ENCODE data around the gene DRC7. TPM values are rescaled to one million over a fixed set of nuclear protein-coding genes. Genes with fewer than 3 reads are reported as not detected.

The DRC7 gene
- total and polyA plus RNA-seq, 9 of the 15 experiments (the other 6 are each of a cell fraction or from before 2014, with no cell fraction given), result 0.04 to 0.33 (median 0.12) TPM; not detected in 3

DNA sequence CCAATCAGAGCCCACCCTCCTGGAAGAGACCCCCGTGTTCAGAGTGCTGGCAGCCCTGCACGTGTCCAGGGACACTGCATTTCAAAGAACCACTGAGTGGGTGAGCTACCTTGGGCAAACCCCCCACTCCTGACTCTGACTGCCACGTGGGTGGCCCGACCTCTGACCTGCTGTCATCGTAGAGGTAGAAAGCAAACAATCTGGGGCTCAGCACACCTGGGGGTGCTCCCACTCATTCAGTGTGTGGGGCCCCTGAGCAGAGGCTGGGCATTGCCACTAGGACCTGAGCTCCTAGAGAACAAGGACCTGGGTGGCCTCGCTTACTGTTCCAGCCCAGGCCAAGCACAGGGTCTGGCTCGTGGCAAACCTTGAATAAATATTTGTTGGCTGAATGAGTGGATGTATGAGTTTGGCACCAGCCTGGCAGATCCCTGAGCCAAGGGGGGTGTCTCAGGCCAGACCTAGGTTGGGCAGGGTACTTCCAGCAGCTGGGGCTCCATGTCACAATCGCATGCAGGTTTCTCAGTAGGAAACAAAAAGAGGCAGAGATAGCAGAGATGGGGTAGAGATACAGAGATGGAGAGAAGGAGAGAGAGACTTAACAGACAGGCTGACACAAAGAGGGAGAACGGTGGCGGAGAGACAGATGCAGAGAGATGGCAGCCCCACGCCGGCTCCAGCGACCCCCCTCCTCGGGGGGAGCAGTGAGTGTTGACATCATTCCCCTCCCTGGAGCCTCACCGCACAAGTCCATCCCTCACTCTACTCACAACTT, 5.4 kb upstream of the DRC7 start:
- no peaks in the 10 kb centered on the region for H3K36me3 ChIP-seq (ENCODE audit: control insufficient read depth, insufficient read depth, low read length)
- H3K9me1 ChIP-seq (ENCODE audit: control insufficient read depth, insufficient read depth, low read length), result peaks cover 8% of the 10 kb centered on the region
- no peaks in the 10 kb centered on the region for H3K79me2 ChIP-seq (ENCODE audit: control insufficient read depth, insufficient read depth, low read length)
- ChIA-PET POLR2A (interaction anchor here (0.6 to 2.2 kb wide), 6 partner anchors 11 to 43 kb away, joined by 3 to 15 read pairs (median 4); no protein-coding TSS in a partner anchor), CTCF (ENCODE audit: low intra/inter-chr PET ratio) (no interaction called here)
- in situ Hi-C loops (cut with MboI), result no loop called here
- DNase-seq (ENCODE audit: extremely low read depth in 1 of 4, low spot score in 3 of 4) (peak in 1 of 4 experiments; percentile 34), FAIRE-seq (no peak), ATAC-seq (peak; percentile 6)
- intact Hi-C loops (cut with micrococcal nuclease), result no loop called here
- peak overlapping the region; percentile 67 for H3K27ac ChIP-seq (ENCODE audit: extremely low read depth, low read depth, low read length)
- H3K27me3 ChIP-seq (ENCODE audit: control insufficient read depth in 2 of 2, insufficient read depth in 2 of 2, low read length in 2 of 2), result no peaks in the 10 kb centered on the region
- peak overlapping the region; percentile 60 for H2AFZ ChIP-seq (ENCODE audit: low read depth, low read length)
- H3K4me3 ChIP-seq, result peak overlapping the region; percentile 20; the same call in 1 of the 2 replicates
- H4K20me1 ChIP-seq (replicated peaks; ENCODE audit: control insufficient read depth, insufficient read depth, low read length), result no peaks in the 10 kb centered on the region
- no peaks in the 10 kb centered on the region for H3K9me3 ChIP-seq (replicated peaks; ENCODE audit: control insufficient read depth, insufficient read depth, low read depth, low read length)
- peak overlapping the region; percentile 74 for H3K4me2 ChIP-seq (ENCODE audit: insufficient read depth, low read length)
- no TSS peak for BruUV-seq (replicated peaks)
- H3K9ac ChIP-seq (ENCODE audit: insufficient read depth in 1 of 2, low read depth in 2 of 2, low read length in 2 of 2), result peak overlapping the region; percentile 55 to 80
- peaks cover 42 to 54% of the 10 kb centered on the region in 2 experiments for H3K4me1 ChIP-seq (replicated peaks in 1 of 2; ENCODE audit: control insufficient read depth in 2 of 2, insufficient read depth in 2 of 2, low read length in 2 of 2)
- WGBS (ENCODE audit: insufficient coverage, low coverage, missing lambda C conversion rate), result 25% methylated on average over 15 of the region's 15 CpGs
- TF ChIP-seq ZNF780A (CRISPR knock-in tag; IDR thresholded peaks at IDR 0.05), result no peak
- 0 out of 2 replicates have a peak, but pooled peaks have one; percentile 64 for TF ChIP-seq ZNF311 (CRISPR knock-in tag; IDR thresholded peaks at IDR 0.05)
- TF ChIP-seq ZBTB17 (CRISPR knock-in tag; IDR thresholded peaks at IDR 0.05), result no peak
- TF ChIP-seq ZBTB7A (IDR thresholded peaks at IDR 0.05; ENCODE audit: borderline replicate concordance, control insufficient read depth, low read depth, low read length), result 0 out of 2 replicates have a peak, but pooled peaks have one; percentile 6
- no peak for TF ChIP-seq NR4A1 (CRISPR knock-in tag; IDR thresholded peaks at IDR 0.05)
- TF ChIP-seq NR4A1 (tag; IDR thresholded peaks at IDR 0.05), result peak; percentile 77
- peak; percentile 55; the same call in 1 of the 2 replicates for TF ChIP-seq FOXK1 (CRISPR knock-in tag; IDR thresholded peaks at IDR 0.05; ENCODE audit: borderline replicate concordance)
- TF ChIP-seq CREB3 (tag; conservative IDR thresholded peaks at IDR 0.05; ENCODE audit: low read depth), result 0 out of 2 replicates have a peak, but pooled peaks have one; percentile 45
- 0 out of 4 replicates have a peak, but pooled peaks of 1 of the 2 experiments have one; percentile 9 for TF ChIP-seq TBL1XR1 (IDR thresholded peaks at IDR 0.05; ENCODE audit: low read length in 2 of 2)
- no peak for TF ChIP-seq HDAC2 (IDR thresholded peaks at IDR 0.05)
- 0 out of 2 replicates have a peak, but pooled peaks have one; percentile 49 for TF ChIP-seq OTX1 (CRISPR knock-in tag; IDR thresholded peaks at IDR 0.05)
